H9 (cell line): Measurements from ENCODE around the gene PTK6. TPM values are rescaled to one million over a fixed set of nuclear protein-coding genes. Genes with fewer than 3 reads are reported as not detected.

Experiments
- DNase-seq: peaks from one replicate; pipeline ENCODE4 v3.0.0-alpha.2; 2017
- H2AFZ ChIP-seq: one replicate; pipeline ENCODE4 v1.6.1; 2013; ENCODE audit warnings: mild to moderate bottlenecking, low read length, control low read depth, moderate library complexity
- H2AK5ac ChIP-seq: 2 replicates; pipeline ENCODE4 v1.6.1; 2013; ENCODE audit warnings: low read length, control low read depth, mixed read lengths; ENCODE audit not compliant: insufficient read length
- H2BK120ac ChIP-seq: one replicate; pipeline ENCODE4 v1.6.1; 2013; ENCODE audit warnings: low read depth, mild to moderate bottlenecking, low read length, control low read depth, inconsistent platforms; ENCODE audit not compliant: poor library complexity, severe bottlenecking
- H2BK12ac ChIP-seq: 2 replicates; pipeline ENCODE4 v1.6.1; 2013; ENCODE audit warnings: low read length, control low read depth, mixed read lengths, low read depth; ENCODE audit not compliant: insufficient read length
- H2BK15ac ChIP-seq: 2 replicates; pipeline ENCODE4 v1.6.1; 2013; ENCODE audit warnings: low read depth, low read length, control low read depth
- H2BK20ac ChIP-seq: one replicate; pipeline ENCODE4 v1.6.1; 2013; ENCODE audit warnings: low read depth, mild to moderate bottlenecking, low read length, control low read depth, inconsistent platforms; ENCODE audit not compliant: poor library complexity, severe bottlenecking
- H2BK5ac ChIP-seq: 2 replicates; pipeline ENCODE4 v1.6.1; 2013; ENCODE audit warnings: low read length, control low read depth, mixed read lengths; ENCODE audit not compliant: insufficient read length
- H3K14ac ChIP-seq: 2 replicates; pipeline ENCODE4 v1.6.1; 2013; ENCODE audit warnings: low read length, control low read depth; ENCODE audit not compliant: insufficient read depth
- H3K18ac ChIP-seq: 2 replicates; pipeline ENCODE4 v1.6.1; 2013; ENCODE audit warnings: low read depth, mild to moderate bottlenecking, mixed read lengths, low read length, control low read depth; ENCODE audit not compliant: insufficient read length
- H3K23ac ChIP-seq: 2 replicates; pipeline ENCODE4 v1.6.1; 2013; ENCODE audit warnings: low read length, control low read depth, mixed read lengths, low read depth; ENCODE audit not compliant: insufficient read length
- H3K23me2 ChIP-seq: 2 replicates; pipeline ENCODE4 v1.6.1; 2013; ENCODE audit warnings: low read depth, mild to moderate bottlenecking, mixed read lengths, low read length, control low read depth; ENCODE audit not compliant: insufficient read length, poor library complexity, severe bottlenecking
- H3K27ac ChIP-seq: 2 replicates; pipeline ENCODE4 v1.5.1; 2013; ENCODE audit warnings: low read length, control low read depth, mixed read lengths, low read depth; ENCODE audit not compliant: insufficient read length
- H3K27me3 ChIP-seq: 2 replicates; pipeline ENCODE4 v1.6.1; 2013; ENCODE audit warnings: low read length, control low read depth, inconsistent platforms; ENCODE audit not compliant: insufficient read depth
- H3K4ac ChIP-seq: 2 replicates; pipeline ENCODE4 v1.6.1; 2013; ENCODE audit warnings: low read depth, mild to moderate bottlenecking, control low read depth, inconsistent platforms, low read length, moderate library complexity
- H3K4me1 ChIP-seq: 2 replicates; pipeline ENCODE4 v1.6.1; 2013; ENCODE audit warnings: low read length, control low read depth, inconsistent platforms; ENCODE audit not compliant: insufficient read depth
- H3K4me2 ChIP-seq: 2 replicates; pipeline ENCODE4 v1.6.1; 2013; ENCODE audit warnings: low read length, control low read depth, mixed read lengths; ENCODE audit not compliant: insufficient read length, insufficient read depth
- H3K56ac ChIP-seq: 2 replicates; pipeline ENCODE4 v1.6.1; 2013; ENCODE audit warnings: low read depth, mild to moderate bottlenecking, mixed read lengths, low read length, control low read depth; ENCODE audit not compliant: insufficient read length
- H3K79me1 ChIP-seq: 2 replicates; pipeline ENCODE4 v1.6.1; 2013; ENCODE audit warnings: low read depth, mild to moderate bottlenecking, moderate library complexity, low read length, control low read depth, inconsistent platforms; ENCODE audit not compliant: insufficient read depth, poor library complexity, severe bottlenecking
- H3K79me2 ChIP-seq: 2 replicates; pipeline ENCODE4 v1.6.1; 2013; ENCODE audit warnings: low read length, control low read depth, inconsistent platforms; ENCODE audit not compliant: insufficient read depth
- H3K9ac ChIP-seq: 2 replicates; pipeline ENCODE4 v1.6.1; 2013; ENCODE audit warnings: low read length, control low read depth, mixed read lengths; ENCODE audit not compliant: insufficient read length; ENCODE audit errors: extremely low read depth
- H3K9me3 ChIP-seq: one replicate; pipeline ENCODE4 v1.6.1; 2013; ENCODE audit warnings: low read depth, low read length, inconsistent platforms; ENCODE audit not compliant: control insufficient read depth
- H3T11ph ChIP-seq: one replicate; pipeline ENCODE4 v1.6.1; 2013; ENCODE audit warnings: mild to moderate bottlenecking, low read length, control low read depth, inconsistent platforms
- H4K20me1 ChIP-seq: one replicate; pipeline ENCODE4 v1.6.1; 2013; ENCODE audit not compliant: control insufficient read depth, insufficient read length, insufficient read depth
- H4K5ac ChIP-seq: 2 replicates; pipeline ENCODE4 v1.6.1; 2013; ENCODE audit warnings: low read depth, mild to moderate bottlenecking, mixed read lengths, low read length, control low read depth; ENCODE audit not compliant: insufficient read length
- H4K8ac ChIP-seq: replicated peaks from 2 replicates; pipeline ENCODE4 v1.6.1; 2013; ENCODE audit warnings: low read length, control low read depth, mixed read lengths, low read depth; ENCODE audit not compliant: insufficient read length
- H4K91ac ChIP-seq: 2 replicates; pipeline ENCODE4 v1.6.1; 2013; ENCODE audit warnings: low read depth, mild to moderate bottlenecking, moderate library complexity, mixed read lengths, low read length, control low read depth; ENCODE audit not compliant: insufficient read length
- H3K27ac Mint-ChIP-seq, 3 experiments: 2 replicates in 2 of 3; 3 replicates in 1 of 3; pipeline ENCODE4 v1.8.0; 2020 to 2021; ENCODE audit warnings: mixed read lengths in 3 of 3, mild to moderate bottlenecking in 1 of 3, moderate library complexity in 1 of 3
- H3K27me3 Mint-ChIP-seq: 2 replicates; pipeline ENCODE4 v1.8.0; 2021; ENCODE audit warnings: low read depth, mild to moderate bottlenecking, moderate library complexity, mixed read lengths
- H3K36me3 Mint-ChIP-seq, 3 experiments: 2 replicates in 2 of 3; 3 replicates in 1 of 3; pipeline ENCODE4 v1.8.0; 2020 to 2021; ENCODE audit warnings: low read depth in 3 of 3, mixed read lengths in 3 of 3; ENCODE audit not compliant: insufficient read depth in 1 of 3
- H3K4me1 Mint-ChIP-seq, 2 experiments: 2 replicates each; pipeline ENCODE4 v1.8.0; 2020; ENCODE audit warnings: mixed read lengths in 2 of 2
- H3K4me3 Mint-ChIP-seq, 2 experiments: 2 replicates in 1 of 2; 3 replicates in 1 of 2; pipeline ENCODE4 v1.8.0; 2020 to 2021; ENCODE audit warnings: mild to moderate bottlenecking in 2 of 2, mixed read lengths in 2 of 2, moderate library complexity in 1 of 2
- H3K9me3 Mint-ChIP-seq, 2 experiments: 2 replicates in 1 of 2; 3 replicates in 1 of 2; pipeline ENCODE4 v1.8.0; 2020; ENCODE audit warnings: mild to moderate bottlenecking in 2 of 2, mixed read lengths in 2 of 2, moderate library complexity in 1 of 2
- WGBS: extraction: QIAGEN DNeasy Blood & Tissue Kit; methylation state at CpG from one replicate; pipeline ENCODE4 v1.1.7; 2013; ENCODE audit warnings: missing lambda C conversion rate, low lambda C conversion rate, mixed read lengths; ENCODE audit not compliant: insufficient read length; ENCODE audit errors: extremely low coverage; 5-methylcytosine and 5-hydroxymethylcytosine counted together
- total RNA-seq: library from RNA; stranded (reverse); gene quantifications from 2 replicates; pipeline ENCODE4 v1.2.1, GENCODE V29; 2021
- TF ChIP-seq, protein P1 (sequence below): fragments of 200-600 bp; sonication (generic); conservative IDR thresholded peaks from 3 replicates; pipeline ENCODE4 v1.8.0; 2021; ENCODE audit warnings: antibody characterized with exemption, mild to moderate bottlenecking

The PTK6 gene
- total RNA-seq, 1 experiment from 2014 or later = 0.46 TPM

DNA sequence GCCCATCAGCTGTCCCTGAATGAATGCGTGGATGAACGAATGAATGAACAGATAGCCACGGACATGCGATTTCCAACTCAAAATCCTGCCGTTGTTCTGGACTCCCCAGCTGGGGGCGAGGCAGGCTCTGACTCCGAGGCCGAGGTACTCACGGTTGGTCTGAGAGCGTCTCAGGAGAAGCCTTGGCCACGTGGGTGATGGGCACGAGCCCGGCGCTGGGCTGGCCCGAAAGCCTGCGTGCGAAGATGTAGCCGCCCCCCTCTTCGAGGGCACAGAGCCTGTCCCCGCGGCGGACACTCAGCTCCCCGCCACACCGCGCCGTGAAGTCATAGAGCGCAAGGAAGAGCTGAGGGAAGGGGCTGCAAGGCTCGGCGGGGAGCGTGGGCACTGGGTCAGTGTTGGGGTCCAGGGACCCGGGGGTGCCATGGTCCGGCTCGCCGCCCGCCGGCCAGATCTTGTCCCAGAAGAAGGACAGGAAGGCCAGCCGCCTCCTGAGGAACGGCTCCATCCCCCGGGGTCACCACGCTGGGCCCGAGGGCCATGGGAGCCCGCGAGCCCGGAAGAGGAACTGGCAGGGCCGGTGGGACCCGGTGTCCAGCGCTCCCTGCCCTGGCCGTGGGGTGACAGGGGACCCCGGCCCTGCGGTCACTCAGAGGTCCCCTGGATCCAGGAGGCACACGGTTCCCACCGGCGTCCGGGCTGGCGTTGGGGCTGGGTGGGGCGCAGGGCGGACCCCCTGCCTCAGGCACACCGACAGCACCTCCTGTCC is 10.0 kb upstream of the PTK6 start:
- Histone ChIP-seq H3K4me1 (no peaks in the 10 kb centered on the region; the same call in 1 of the 2 replicates), H3K23ac (no peak overlapping the region), H2BK20ac (no peak overlapping the region), H4K91ac (no peak overlapping the region), H4K8ac (no peak overlapping the region), H4K5ac (no peak overlapping the region), H3K79me2 (no peaks in the 10 kb centered on the region), H3K14ac (no peak overlapping the region; the same call in 1 of the 2 replicates), H3K56ac (no peak overlapping the region), H2BK12ac (no peak overlapping the region), H3K4me2 (no peak overlapping the region), H2BK5ac (no peak overlapping the region), H4K20me1 (peaks cover 3% of the 10 kb centered on the region), H3T11ph (no peak overlapping the region), H3K27ac (no peak overlapping the region), H2AFZ (no peak overlapping the region), H3K27me3 (no peaks in the 10 kb centered on the region), H3K23me2 (no peaks in the 10 kb centered on the region), H3K9me3 (no peaks in the 10 kb centered on the region), H3K18ac (no peak overlapping the region), H3K79me1 (no peaks in the 10 kb centered on the region), H2BK15ac (no peak overlapping the region), H3K4ac (no peak overlapping the region), H2AK5ac (no peak overlapping the region), H2BK120ac (no peak overlapping the region), H3K9ac (no peak overlapping the region)
- no peak overlapping the region for H3K27ac Mint-ChIP-seq
- TF ChIP-seq, protein P1, sequence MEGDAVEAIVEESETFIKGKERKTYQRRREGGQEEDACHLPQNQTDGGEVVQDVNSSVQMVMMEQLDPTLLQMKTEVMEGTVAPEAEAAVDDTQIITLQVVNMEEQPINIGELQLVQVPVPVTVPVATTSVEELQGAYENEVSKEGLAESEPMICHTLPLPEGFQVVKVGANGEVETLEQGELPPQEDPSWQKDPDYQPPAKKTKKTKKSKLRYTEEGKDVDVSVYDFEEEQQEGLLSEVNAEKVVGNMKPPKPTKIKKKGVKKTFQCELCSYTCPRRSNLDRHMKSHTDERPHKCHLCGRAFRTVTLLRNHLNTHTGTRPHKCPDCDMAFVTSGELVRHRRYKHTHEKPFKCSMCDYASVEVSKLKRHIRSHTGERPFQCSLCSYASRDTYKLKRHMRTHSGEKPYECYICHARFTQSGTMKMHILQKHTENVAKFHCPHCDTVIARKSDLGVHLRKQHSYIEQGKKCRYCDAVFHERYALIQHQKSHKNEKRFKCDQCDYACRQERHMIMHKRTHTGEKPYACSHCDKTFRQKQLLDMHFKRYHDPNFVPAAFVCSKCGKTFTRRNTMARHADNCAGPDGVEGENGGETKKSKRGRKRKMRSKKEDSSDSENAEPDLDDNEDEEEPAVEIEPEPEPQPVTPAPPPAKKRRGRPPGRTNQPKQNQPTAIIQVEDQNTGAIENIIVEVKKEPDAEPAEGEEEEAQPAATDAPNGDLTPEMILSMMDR = no peak
- no CpG with 5 or more reads among the region's 58 CpGs for WGBS
- no peak overlapping the region for H3K4me3 Mint-ChIP-seq
- DNase-seq = no peak
- no peaks in the 10 kb centered on the region for H3K9me3 Mint-ChIP-seq
- peaks cover 15 to 32% of the 10 kb centered on the region in 2 experiments for H3K4me1 Mint-ChIP-seq
- no peaks in the 10 kb centered on the region for H3K27me3 Mint-ChIP-seq
- H3K36me3 Mint-ChIP-seq = no peaks in the 10 kb centered on the region; a peak in 1 of 7 replicates
